GM12878 (cell line): ENCODE data around the gene PACS1.

Source experiments
- RELA ChIP-seq: fragments of 450-650 bp; IDR thresholded peaks from 2 replicates; pipeline ENCODE4 v1.8.0; 2014; ENCODE audit warnings: borderline replicate concordance; ENCODE audit not compliant: partially characterized antibody
- TAF1 ChIP-seq: IDR thresholded peaks from 2 replicates; pipeline ENCODE4 v1.6.1; 2011; ENCODE audit warnings: mild to moderate bottlenecking, low read depth, low read length, borderline replicate concordance
- TF ChIP-seq, protein P1 (sequence below), 3 experiments: IDR thresholded peaks in 2 of 3; conservative IDR thresholded peaks in 1 of 3; 2 replicates each; pipeline ENCODE4 v1.5.1; 2011; ENCODE audit warnings: low read depth in 3 of 3, low read length in 3 of 3, mild to moderate bottlenecking in 3 of 3, control low read depth in 2 of 3, moderate library complexity in 2 of 3, inconsistent platforms in 1 of 3, mixed read lengths in 1 of 3; ENCODE audit not compliant: control insufficient read depth in 2 of 3, insufficient read depth in 1 of 3; ENCODE audit errors: extremely low read depth in 1 of 3
- TF ChIP-seq, protein P2 (sequence below): IDR thresholded peaks from 2 replicates; pipeline ENCODE4 v1.6.1; 2011; ENCODE audit warnings: borderline replicate concordance, low read depth, mild to moderate bottlenecking, moderate library complexity, mixed read lengths, low read length; ENCODE audit not compliant: insufficient read depth; ENCODE audit errors: extremely low read length

- no peak for TF ChIP-seq TAF1
- no peak for TF ChIP-seq RELA
- TF ChIP-seq, protein P1, sequence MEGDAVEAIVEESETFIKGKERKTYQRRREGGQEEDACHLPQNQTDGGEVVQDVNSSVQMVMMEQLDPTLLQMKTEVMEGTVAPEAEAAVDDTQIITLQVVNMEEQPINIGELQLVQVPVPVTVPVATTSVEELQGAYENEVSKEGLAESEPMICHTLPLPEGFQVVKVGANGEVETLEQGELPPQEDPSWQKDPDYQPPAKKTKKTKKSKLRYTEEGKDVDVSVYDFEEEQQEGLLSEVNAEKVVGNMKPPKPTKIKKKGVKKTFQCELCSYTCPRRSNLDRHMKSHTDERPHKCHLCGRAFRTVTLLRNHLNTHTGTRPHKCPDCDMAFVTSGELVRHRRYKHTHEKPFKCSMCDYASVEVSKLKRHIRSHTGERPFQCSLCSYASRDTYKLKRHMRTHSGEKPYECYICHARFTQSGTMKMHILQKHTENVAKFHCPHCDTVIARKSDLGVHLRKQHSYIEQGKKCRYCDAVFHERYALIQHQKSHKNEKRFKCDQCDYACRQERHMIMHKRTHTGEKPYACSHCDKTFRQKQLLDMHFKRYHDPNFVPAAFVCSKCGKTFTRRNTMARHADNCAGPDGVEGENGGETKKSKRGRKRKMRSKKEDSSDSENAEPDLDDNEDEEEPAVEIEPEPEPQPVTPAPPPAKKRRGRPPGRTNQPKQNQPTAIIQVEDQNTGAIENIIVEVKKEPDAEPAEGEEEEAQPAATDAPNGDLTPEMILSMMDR (IDR thresholded peaks at IDR 0.05 in 2 of 3, conservative IDR thresholded peaks at IDR 0.05 in 1 of 3; ENCODE audit: control insufficient read depth in 2 of 3, extremely low read depth in 1 of 3, insufficient read depth in 1 of 3, low read depth in 3 of 3, low read length in 3 of 3), result no peak
- TF ChIP-seq, protein P2, sequence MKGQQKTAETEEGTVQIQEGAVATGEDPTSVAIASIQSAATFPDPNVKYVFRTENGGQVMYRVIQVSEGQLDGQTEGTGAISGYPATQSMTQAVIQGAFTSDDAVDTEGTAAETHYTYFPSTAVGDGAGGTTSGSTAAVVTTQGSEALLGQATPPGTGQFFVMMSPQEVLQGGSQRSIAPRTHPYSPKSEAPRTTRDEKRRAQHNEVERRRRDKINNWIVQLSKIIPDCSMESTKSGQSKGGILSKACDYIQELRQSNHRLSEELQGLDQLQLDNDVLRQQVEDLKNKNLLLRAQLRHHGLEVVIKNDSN, result no peak
Measured at GRCh38 chr11:66119348-66120133, 49.5 kb downstream of the PACS1 start.
